BLaER1 treated with 17β-estradiol and CSF1 and Interleukin-3, amounts not matched to agents 10 nM and 100 nM (cell line): ENCODE data around the gene BICRAL.

Source experiments
- H3K27ac ChIP-seq, 11 experiments: shearing (Covaris generic); formaldehyde crosslinking; 2 replicates each; pipeline ENCODE4 v1.8.1; 2022
- H3K27me3 ChIP-seq, 11 experiments: shearing (Covaris generic); formaldehyde crosslinking; 2 replicates each; pipeline ENCODE4 v1.8.1; 2022
- H3K36me3 ChIP-seq, 11 experiments: shearing (Covaris generic); formaldehyde crosslinking; 2 replicates each; pipeline ENCODE4 v1.8.1; 2022
- H3K4me1 ChIP-seq, 10 experiments: shearing (Covaris generic); formaldehyde crosslinking; 2 replicates each; pipeline ENCODE4 v1.8.1; 2022
- H3K4me2 ChIP-seq, 11 experiments: shearing (Covaris generic); formaldehyde crosslinking; 2 replicates each; pipeline ENCODE4 v1.8.1; 2022
- H3K4me3 ChIP-seq, 10 experiments: shearing (Covaris generic); formaldehyde crosslinking; 2 replicates each; pipeline ENCODE4 v1.8.1; 2022
- H3K9ac ChIP-seq, 11 experiments: shearing (Covaris generic); formaldehyde crosslinking; 2 replicates each; pipeline ENCODE4 v1.8.1; 2022
- H3K9me3 ChIP-seq, 11 experiments: shearing (Covaris generic); formaldehyde crosslinking; replicated peaks in 1 of 11; 2 replicates each; pipeline ENCODE4 v1.8.1; 2022
- H4K20me1 ChIP-seq, 11 experiments: shearing (Covaris generic); formaldehyde crosslinking; 2 replicates each; pipeline ENCODE4 v1.8.1; 2022
- Cebpa-rat ChIP-seq, 11 experiments: shearing (Covaris generic); IDR thresholded peaks; 2 replicates each; pipeline ENCODE4 v1.8.1; 2022

BICRAL gene

DNA sequence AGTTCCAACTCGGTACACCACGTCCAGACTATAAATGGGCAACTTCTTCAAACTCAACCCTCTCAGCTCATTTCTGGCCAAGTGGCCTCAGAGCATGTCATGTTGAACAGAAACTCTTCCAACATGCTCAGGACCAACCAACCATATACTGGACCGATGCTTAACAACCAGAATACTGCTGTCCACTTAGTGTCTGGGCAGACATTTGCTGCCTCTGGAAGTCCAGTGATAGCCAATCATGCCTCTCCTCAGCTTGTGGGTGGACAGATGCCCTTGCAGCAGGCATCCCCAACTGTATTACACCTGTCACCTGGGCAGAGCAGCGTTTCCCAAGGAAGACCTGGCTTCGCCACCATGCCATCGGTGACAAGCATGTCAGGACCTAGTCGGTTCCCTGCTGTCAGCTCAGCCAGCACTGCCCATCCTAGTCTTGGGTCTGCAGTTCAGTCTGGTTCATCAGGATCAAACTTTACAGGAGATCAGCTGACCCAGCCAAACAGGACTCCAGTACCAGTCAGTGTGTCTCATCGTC, 47.8 kb downstream of the BICRAL start:
- H3K27ac ChIP-seq: no peak overlapping the region
- peaks cover 43 to 84% (median 66%) of the 10 kb centered on the region in 11 experiments for H3K36me3 ChIP-seq
- TF ChIP-seq Cebpa-rat (IDR thresholded peaks at IDR 0.05): no peak

GRCh38 chr6:42831237-42831636, 49.4 kb downstream of the BICRAL start:
- Histone ChIP-seq H3K36me3 (peaks cover 40 to 85% (median 61%) of the 10 kb centered on the region in 11 experiments), H3K4me1 (no peaks in the 10 kb centered on the region), H3K4me3 (no peak overlapping the region), H3K27ac (no peak overlapping the region), H3K4me2 (no peak overlapping the region), H4K20me1 (no peaks in the 10 kb centered on the region), H3K9ac (no peak overlapping the region), H3K27me3 (no peaks in the 10 kb centered on the region), H3K9me3 (no peaks in the 10 kb centered on the region)
- TF ChIP-seq Cebpa-rat (IDR thresholded peaks at IDR 0.05): no peak

More for the DNA sequence above, 47.8 kb downstream of the BICRAL start:
- Histone ChIP-seq H4K20me1 (no peaks in the 10 kb centered on the region), H3K4me3 (no peak overlapping the region), H3K9ac (no peak overlapping the region), H3K4me2 (no peak overlapping the region), H3K9me3 (no peaks in the 10 kb centered on the region), H3K27me3 (no peaks in the 10 kb centered on the region), H3K4me1 (no peaks in the 10 kb centered on the region)

- H3K36me3 ChIP-seq: peaks cover 24 to 74% (median 37%) of the 10 kb centered on the region in 11 experiments
- H3K27me3 ChIP-seq: no peaks in the 10 kb centered on the region
- no peak for TF ChIP-seq Cebpa-rat (IDR thresholded peaks at IDR 0.05)
- no peaks in the 10 kb centered on the region for H4K20me1 ChIP-seq
- H3K9me3 ChIP-seq: no peaks in the 10 kb centered on the region
- no peak overlapping the region for H3K27ac ChIP-seq
- H3K4me3 ChIP-seq: no peak overlapping the region
- no peak overlapping the region for H3K4me2 ChIP-seq
- no peak overlapping the region for H3K9ac ChIP-seq
- no peaks in the 10 kb centered on the region for H3K4me1 ChIP-seq
Measured at GRCh38 chr6:42834056-42834455, 52.2 kb downstream of the BICRAL start.

GRCh38 chr6:42841844-42842584, 60.2 kb downstream of the BICRAL start:
- H3K36me3 ChIP-seq: peaks cover 0 to 31% (median 7%) of the 10 kb centered on the region in 11 experiments; a peak in 15 of 22 replicates
- H3K27ac ChIP-seq: no peak overlapping the region
- no peak for TF ChIP-seq Cebpa-rat (IDR thresholded peaks at IDR 0.05)
- H3K9ac ChIP-seq: no peak overlapping the region
- no peaks in the 10 kb centered on the region for H3K27me3 ChIP-seq
- no peaks in the 10 kb centered on the region; a peak in 1 of 22 replicates for H4K20me1 ChIP-seq
- H3K9me3 ChIP-seq: no peaks in the 10 kb centered on the region
- H3K4me3 ChIP-seq: no peak overlapping the region
- H3K4me2 ChIP-seq: no peak overlapping the region
- H3K4me1 ChIP-seq: peaks cover 0 to 7% (median 0%) of the 10 kb centered on the region in 10 experiments; a peak in 1 of 20 replicates

GRCh38 chr6:42845327-42845694, 63.5 kb downstream of the BICRAL start:
- peaks cover 0 to 28% (median 7%) of the 10 kb centered on the region in 11 experiments; a peak in 15 of 22 replicates for H3K36me3 ChIP-seq
- TF ChIP-seq Cebpa-rat (IDR thresholded peaks at IDR 0.05): no peak
- no peaks in the 10 kb centered on the region for H3K9me3 ChIP-seq
- H3K4me3 ChIP-seq: no peak overlapping the region
- H3K4me2 ChIP-seq: no peak overlapping the region
- H3K4me1 ChIP-seq: peaks cover 0 to 7% (median 0%) of the 10 kb centered on the region in 10 experiments; a peak in 1 of 20 replicates
- H3K27me3 ChIP-seq: no peaks in the 10 kb centered on the region
- no peak overlapping the region for H3K27ac ChIP-seq
- H4K20me1 ChIP-seq: no peaks in the 10 kb centered on the region
- no peak overlapping the region for H3K9ac ChIP-seq

GRCh38 chr6:42846505-42846904, 64.7 kb downstream of the BICRAL start:
- Histone ChIP-seq H3K4me1 (peaks cover 0 to 7% (median 0%) of the 10 kb centered on the region in 10 experiments; a peak in 1 of 20 replicates), H3K36me3 (peaks cover 0 to 30% (median 8%) of the 10 kb centered on the region in 11 experiments; a peak in 16 of 22 replicates)
- no peak for TF ChIP-seq Cebpa-rat (IDR thresholded peaks at IDR 0.05)

GRCh38 chr6:42848700-42849099, 66.8 kb downstream of the BICRAL start:
- Histone ChIP-seq H3K9me3 (no peaks in the 10 kb centered on the region), H3K9ac (no peak overlapping the region), H3K27me3 (no peaks in the 10 kb centered on the region), H3K27ac (no peak overlapping the region), H3K4me1 (peaks cover 0 to 7% (median 0%) of the 10 kb centered on the region in 10 experiments; a peak in 1 of 20 replicates), H3K36me3 (peaks cover 16 to 52% (median 26%) of the 10 kb centered on the region in 11 experiments), H4K20me1 (no peaks in the 10 kb centered on the region), H3K4me3 (no peak overlapping the region), H3K4me2 (no peak overlapping the region)
- TF ChIP-seq Cebpa-rat (IDR thresholded peaks at IDR 0.05): no peak

More at GRCh38 chr6:42846505-42846904, 64.7 kb downstream of the BICRAL start:
- Histone ChIP-seq H3K9me3 (no peaks in the 10 kb centered on the region), H3K4me3 (no peak overlapping the region), H4K20me1 (no peaks in the 10 kb centered on the region), H3K4me2 (no peak overlapping the region; a peak in 1 of 22 replicates), H3K27me3 (no peaks in the 10 kb centered on the region), H3K27ac (no peak overlapping the region), H3K9ac (no peak overlapping the region)

DNA sequence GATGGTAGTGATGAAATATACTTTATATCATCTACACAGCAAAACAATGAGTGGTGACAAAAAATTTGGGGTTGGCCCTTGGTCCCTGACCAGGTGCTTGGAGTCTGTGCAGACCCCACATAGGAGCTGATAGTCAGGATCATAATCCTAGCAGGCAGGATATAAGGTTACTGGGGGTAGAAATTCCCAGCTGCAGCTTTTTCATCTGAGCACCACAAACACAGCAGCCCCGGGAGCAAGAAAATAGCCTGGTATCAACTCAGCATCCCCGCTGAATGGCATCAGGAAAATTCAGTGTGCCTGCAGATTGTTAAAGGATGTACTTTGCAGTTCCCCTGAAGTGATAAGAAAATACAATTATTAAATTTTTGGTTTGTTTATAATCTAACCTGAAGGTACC, 69.7 kb downstream of the BICRAL start:
- H3K4me3 ChIP-seq: no peak overlapping the region
- no peak overlapping the region for H3K9ac ChIP-seq
- no peaks in the 10 kb centered on the region for H4K20me1 ChIP-seq
- TF ChIP-seq Cebpa-rat (IDR thresholded peaks at IDR 0.05): no peak
- H3K4me2 ChIP-seq: no peak overlapping the region
- H3K27me3 ChIP-seq: no peaks in the 10 kb centered on the region
- peaks cover 0 to under 1% (median 0%) of the 10 kb centered on the region in 10 experiments; a peak in 1 of 20 replicates for H3K4me1 ChIP-seq
- H3K36me3 ChIP-seq: peaks cover 37 to 66% (median 50%) of the 10 kb centered on the region in 11 experiments
- no peak overlapping the region for H3K27ac ChIP-seq
- H3K9me3 ChIP-seq: no peaks in the 10 kb centered on the region

DNA sequence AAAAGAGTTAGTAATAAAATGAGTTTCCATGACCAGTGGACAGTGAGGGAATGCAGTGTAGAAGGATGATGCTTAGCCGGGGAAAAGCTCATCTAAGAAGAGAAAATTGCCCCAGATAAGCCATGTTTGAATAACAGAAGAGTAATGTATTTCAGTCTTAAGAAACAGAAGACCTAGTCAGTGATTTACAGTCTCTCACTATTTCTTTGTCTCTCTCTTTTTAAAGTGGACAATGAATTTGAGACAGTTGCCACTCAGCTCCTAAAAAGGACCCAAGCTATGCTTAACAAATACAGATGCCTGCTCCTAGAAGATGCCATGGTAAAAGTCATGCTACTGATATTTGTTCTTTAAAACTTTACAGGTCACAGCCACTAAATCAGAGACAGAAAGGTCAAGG, 78.2 kb downstream of the BICRAL start:
- Histone ChIP-seq H3K9ac (no peak overlapping the region), H4K20me1 (no peaks in the 10 kb centered on the region), H3K4me1 (no peaks in the 10 kb centered on the region), H3K36me3 (peaks cover 67 to 100% (median 95%) of the 10 kb centered on the region in 11 experiments), H3K27me3 (no peaks in the 10 kb centered on the region), H3K9me3 (no peaks in the 10 kb centered on the region), H3K4me2 (no peak overlapping the region), H3K4me3 (no peak overlapping the region), H3K27ac (no peak overlapping the region)
- no peak for TF ChIP-seq Cebpa-rat (IDR thresholded peaks at IDR 0.05)
